Activated naive CD8-positive, alpha-beta T cell treated with anti-CD3 and anti-CD28 coated beads, Interleukin-2, amount 50 U/mL, for 16 hours (primary cell): Measurements from ENCODE around the gene MAPRE3.
A peak's percentile ranks its signal among the peaks of the same experiment; 100 is the strongest.

ENCODE experiments used
- DNase-seq: peaks from one replicate; pipeline ENCODE4 v3.0.0-alpha.2; 2020; ENCODE audit warnings: low read depth, low spot score

Gene MAPRE3

GRCh38 chr2:27014771-27015433 lies 44.5 kb downstream of the MAPRE3 start:
- DNase-seq = no peak

- DNase-seq = peak; percentile 15
Observed at GRCh38 chr2:27016801-27017325, 46.4 kb downstream of the MAPRE3 start.

- no peak for DNase-seq
Observed at GRCh38 chr2:27018142-27018541, 47.7 kb downstream of the MAPRE3 start.

GRCh38 chr2:27019459-27019858 lies 49.0 kb downstream of the MAPRE3 start:
- no peak for DNase-seq

GRCh38 chr2:27019931-27020855 lies 49.8 kb downstream of the MAPRE3 start:
- no peak for DNase-seq

- no peak for DNase-seq
Observed at GRCh38 chr2:27021253-27022049, 51.0 kb downstream of the MAPRE3 start.

GRCh38 chr2:27023740-27024139 lies 53.3 kb downstream of the MAPRE3 start:
- no peak for DNase-seq

GRCh38 chr2:27024188-27024587 lies 53.8 kb downstream of the MAPRE3 start:
- DNase-seq = no peak

- no peak for DNase-seq
Observed at GRCh38 chr2:27024812-27025211, 54.4 kb downstream of the MAPRE3 start.

- no peak for DNase-seq
Observed at GRCh38 chr2:27025281-27025800, 54.9 kb downstream of the MAPRE3 start.

- no peak for DNase-seq
Observed at GRCh38 chr2:27025861-27026851, 55.7 kb downstream of the MAPRE3 start.

- no peak for DNase-seq
Observed at GRCh38 chr2:27027211-27027651, 56.8 kb downstream of the MAPRE3 start.

GRCh38 chr2:27029051-27029450 lies 58.6 kb downstream of the MAPRE3 start:
- DNase-seq = no peak

GRCh38 chr2:27032495-27033252 lies 62.2 kb downstream of the MAPRE3 start, which contains the start of gene TMEM214:
Gene TMEM214 (plus strand): TSS chr2:27032965. CDS start chr2:27033016, 51 bp downstream.
- peak; percentile 49 for DNase-seq

- no peak for DNase-seq
Observed at GRCh38 chr2:27033253-27033852, 62.9 kb downstream of the MAPRE3 start.

- DNase-seq = no peak
Observed at GRCh38 chr2:27038012-27038411, 67.6 kb downstream of the MAPRE3 start.

GRCh38 chr2:27038631-27039339 lies 68.3 kb downstream of the MAPRE3 start:
- DNase-seq = no peak

- no peak for DNase-seq
Observed at GRCh38 chr2:27039426-27039825, 69.0 kb downstream of the MAPRE3 start.
